SK-N-DZ (cell line): ENCODE results near the gene DDO.
"Not testable (repeated sequence)": the region's sequence is repeated elsewhere in the genome, so short reads cannot be mapped to it uniquely, and the experiment has no call there.

Source experiments
- DNase-seq: peaks from one replicate; pipeline ENCODE4 v3.0.0-alpha.2; 2015; ENCODE audit warnings: low spot score

The DDO gene

GRCh38 chr6:110369066-110369465 is 46.3 kb downstream of the DDO start:
- no peak for DNase-seq

GRCh38 chr6:110368284-110368683 is 47.1 kb downstream of the DDO start:
- no peak for DNase-seq

GRCh38 chr6:110367825-110368224 is 47.5 kb downstream of the DDO start:
- no peak for DNase-seq

- no peak for DNase-seq
These were observed 48.4 kb downstream of the DDO start for GRCh38 chr6:110366975-110367374.

GRCh38 chr6:110366256-110366655 is 49.1 kb downstream of the DDO start:
- no peak for DNase-seq

- no peak for DNase-seq
These were observed 50.8 kb downstream of the DDO start for GRCh38 chr6:110364364-110365105.

GRCh38 chr6:110363748-110364147 is 51.6 kb downstream of the DDO start:
- DNase-seq, result no peak

- no peak for DNase-seq
These were observed 54.7 kb downstream of the DDO start for GRCh38 chr6:110360676-110361075.

- DNase-seq, result no peak
These were observed 55.8 kb downstream of the DDO start for GRCh38 chr6:110359556-110359955.

- no peak for DNase-seq
These were observed 56.7 kb downstream of the DDO start for GRCh38 chr6:110358553-110359160.

GRCh38 chr6:110357664-110358552 is 57.5 kb downstream of the DDO start, which contains the start of gene METTL24:
Gene METTL24 (minus strand): TSS chr6:110358349. CDS start chr6:110358272, 77 bp downstream.
- no peak for DNase-seq

GRCh38 chr6:110357298-110357663 is 58.1 kb downstream of the DDO start:
- no peak for DNase-seq

GRCh38 chr6:110356778-110357177 is 58.6 kb downstream of the DDO start:
- DNase-seq, result no peak

- no peak for DNase-seq
These were observed 59.6 kb downstream of the DDO start for GRCh38 chr6:110355727-110356126.

GRCh38 chr6:110355022-110355421 is 60.4 kb downstream of the DDO start:
- no peak for DNase-seq

GRCh38 chr6:110354153-110354552 is 61.2 kb downstream of the DDO start:
- no peak for DNase-seq

GRCh38 chr6:110353457-110354001 is 61.8 kb downstream of the DDO start:
- no peak for DNase-seq

GRCh38 chr6:110352563-110353262 is 62.7 kb downstream of the DDO start:
- DNase-seq, result no peak

GRCh38 chr6:110351986-110352385 is 63.4 kb downstream of the DDO start:
- no peak for DNase-seq

GRCh38 chr6:110351546-110351945 is 63.8 kb downstream of the DDO start:
- DNase-seq, result no peak

- not testable (repeated sequence) for DNase-seq
These were observed 64.8 kb downstream of the DDO start for GRCh38 chr6:110350593-110350992.
